SK-N-SH treated with all-trans-retinoic acid at 6 μM for 48 hours (cell line): ENCODE results near the gene XPO6.

ENCODE experiments used
- ATAC-seq: fragments of 200-7000 bp; cut with Tn5 transposase; 3 replicates; pipeline ENCODE4 v1.9.1; 2020; ENCODE audit warnings: mild to moderate bottlenecking, moderate library complexity
- ARNTL ChIP-seq: fragments of 450-650 bp; formaldehyde crosslinking; IDR thresholded peaks from 2 replicates; pipeline ENCODE4 v1.5.0; 2020; ENCODE audit warnings: low read depth, mild to moderate bottlenecking, moderate library complexity, borderline replicate concordance
- BACH2 ChIP-seq: fragments of 250-450 bp; sonication (Bioruptor Pico); IDR thresholded peaks from 2 replicates; pipeline ENCODE4 v1.9.0; 2021; ENCODE audit warnings: mild to moderate bottlenecking, borderline replicate concordance
- CREB5 ChIP-seq: fragments of 250-450 bp; sonication (Bioruptor Pico); IDR thresholded peaks from 2 replicates; pipeline ENCODE4 v1.5.1; 2020; ENCODE audit warnings: low read depth, mild to moderate bottlenecking, moderate library complexity
- CSDC2 ChIP-seq: fragments of 250-450 bp; sonication (Bioruptor Pico); IDR thresholded peaks from 2 replicates; pipeline ENCODE4 v1.5.0; 2020; ENCODE audit warnings: mild to moderate bottlenecking, moderate library complexity
- CSRNP3 ChIP-seq: fragments of 250-450 bp; sonication (Bioruptor Pico); IDR thresholded peaks from 2 replicates; pipeline ENCODE4 v1.5.1; 2021; ENCODE audit warnings: mild to moderate bottlenecking, moderate library complexity
- ESRRG ChIP-seq: fragments of 250-450 bp; sonication (Bioruptor Pico); IDR thresholded peaks from 2 replicates; pipeline ENCODE4 v1.6.1; 2021; ENCODE audit warnings: mild to moderate bottlenecking
- GLIS3 ChIP-seq: fragments of 250-450 bp; sonication (Bioruptor Pico); IDR thresholded peaks from 2 replicates; pipeline ENCODE4 v1.5.0; 2020; ENCODE audit warnings: mild to moderate bottlenecking, moderate library complexity
- ISL1 ChIP-seq: fragments of 250-450 bp; sonication (Bioruptor Pico); IDR thresholded peaks from 2 replicates; pipeline ENCODE4 v2.1.2; 2022; ENCODE audit warnings: mild to moderate bottlenecking, moderate library complexity
- OSR1 ChIP-seq: fragments of 250-450 bp; sonication (Bioruptor Pico); IDR thresholded peaks from 2 replicates; pipeline ENCODE4 v1.8.0; 2022; ENCODE audit warnings: moderate library complexity, mild to moderate bottlenecking, inconsistent platforms
- PATZ1 ChIP-seq: fragments of 250-450 bp; sonication (Bioruptor Pico); IDR thresholded peaks from 2 replicates; pipeline ENCODE4 v1.8.0; 2020; ENCODE audit warnings: mild to moderate bottlenecking, moderate library complexity, borderline replicate concordance
- POU6F1 ChIP-seq: fragments of 250-450 bp; sonication (Bioruptor Pico); IDR thresholded peaks from 2 replicates; pipeline ENCODE4 v1.8.0; 2021; ENCODE audit warnings: low read depth, mild to moderate bottlenecking, moderate library complexity, borderline replicate concordance
- PPARA ChIP-seq: fragments of 250-450 bp; sonication (Bioruptor Pico); IDR thresholded peaks from 2 replicates; pipeline ENCODE4 v1.5.0; 2020; ENCODE audit warnings: mild to moderate bottlenecking, borderline replicate concordance
- RARB ChIP-seq: fragments of 250-450 bp; sonication (Bioruptor Pico); IDR thresholded peaks from 2 replicates; pipeline ENCODE4 v1.8.0; 2021; ENCODE audit warnings: mild to moderate bottlenecking, moderate library complexity
- SNAI2 ChIP-seq: fragments of 250-450 bp; sonication (Bioruptor Pico); IDR thresholded peaks from 2 replicates; pipeline ENCODE4 v1.5.0; 2020; ENCODE audit warnings: mild to moderate bottlenecking, moderate library complexity
- TOX ChIP-seq: fragments of 250-450 bp; sonication (Bioruptor Pico); IDR thresholded peaks from 2 replicates; pipeline ENCODE4 v1.8.0; 2021; ENCODE audit warnings: mild to moderate bottlenecking, moderate library complexity, borderline replicate concordance
- TSHZ2 ChIP-seq: fragments of 250-450 bp; sonication (Bioruptor Pico); IDR thresholded peaks from 2 replicates; pipeline ENCODE4 v1.5.0; 2020; ENCODE audit warnings: mild to moderate bottlenecking, moderate library complexity
- ZFP3 ChIP-seq: fragments of 250-450 bp; sonication (Bioruptor Pico); IDR thresholded peaks from 2 replicates; pipeline ENCODE4 v1.5.0; 2020; ENCODE audit warnings: mild to moderate bottlenecking, moderate library complexity
- ZFP30 ChIP-seq: fragments of 450-650 bp; formaldehyde crosslinking; IDR thresholded peaks from 2 replicates; pipeline ENCODE4 v1.5.0; 2022; ENCODE audit warnings: mild to moderate bottlenecking, moderate library complexity
- ZNF565 ChIP-seq: fragments of 450-650 bp; formaldehyde crosslinking; conservative IDR thresholded peaks from 2 replicates; pipeline ENCODE4 v1.5.0; 2020; ENCODE audit warnings: low read depth, mild to moderate bottlenecking, moderate library complexity
- ZNF70 ChIP-seq: fragments of 450-650 bp; formaldehyde crosslinking; IDR thresholded peaks from 2 replicates; pipeline ENCODE4 v1.5.0; 2020; ENCODE audit warnings: mild to moderate bottlenecking, moderate library complexity
- ZNF8 ChIP-seq: fragments of 450-650 bp; formaldehyde crosslinking; IDR thresholded peaks from 2 replicates; pipeline ENCODE4 v1.5.0; 2020; ENCODE audit warnings: mild to moderate bottlenecking, moderate library complexity

XPO6 gene

GRCh38 chr16:28208131-28208530, 3.6 kb downstream of the XPO6 start:
- no peak for ATAC-seq
- TF ChIP-seq PATZ1 (CRISPR knock-in tag), result no peak
- TF ChIP-seq ESRRG (CRISPR knock-in tag), result no peak
- TF ChIP-seq CSDC2, result no peak
- TF ChIP-seq BACH2 (CRISPR knock-in tag), result no peak
- TF ChIP-seq TOX (CRISPR knock-in tag), result no peak
- TF ChIP-seq OSR1 (CRISPR knock-in tag), result no peak
- no peak for TF ChIP-seq RARB (CRISPR knock-in tag)
- no peak for TF ChIP-seq ZFP30
- TF ChIP-seq ZNF565 (CRISPR knock-in tag), result no peak

- TF ChIP-seq ARNTL (CRISPR knock-in tag) (no peak), CREB5 (no peak), GLIS3 (CRISPR knock-in tag) (no peak), ISL1 (CRISPR knock-in tag) (no peak), PPARA (CRISPR knock-in tag) (no peak), TSHZ2 (CRISPR knock-in tag) (no peak), ZFP3 (CRISPR knock-in tag) (no peak), ESRRG (CRISPR knock-in tag) (no peak), CSRNP3 (no peak), RARB (CRISPR knock-in tag) (no peak), ZNF8 (CRISPR knock-in tag) (no peak)
- no peak for ATAC-seq
Measured at GRCh38 chr16:28207399-28207798, 4.4 kb downstream of the XPO6 start.

GRCh38 chr16:28205974-28206373, 5.8 kb downstream of the XPO6 start:
- no peak for ATAC-seq
- no peak for TF ChIP-seq CREB5
- TF ChIP-seq BACH2 (CRISPR knock-in tag), result no peak
- no peak for TF ChIP-seq ARNTL (CRISPR knock-in tag)
- no peak for TF ChIP-seq CSRNP3
- no peak for TF ChIP-seq ZFP30
- no peak for TF ChIP-seq ZNF8 (CRISPR knock-in tag)
- TF ChIP-seq ZNF565 (CRISPR knock-in tag), result no peak
- TF ChIP-seq PATZ1 (CRISPR knock-in tag), result no peak
- TF ChIP-seq ZFP3 (CRISPR knock-in tag), result no peak
- TF ChIP-seq GLIS3 (CRISPR knock-in tag), result no peak
- no peak for TF ChIP-seq POU6F1
- no peak for TF ChIP-seq SNAI2 (CRISPR knock-in tag)
- TF ChIP-seq TOX (CRISPR knock-in tag), result no peak
- TF ChIP-seq CSDC2, result no peak
- TF ChIP-seq OSR1 (CRISPR knock-in tag), result no peak
- TF ChIP-seq RARB (CRISPR knock-in tag), result no peak
- TF ChIP-seq ZNF70, result no peak
- no peak for TF ChIP-seq ISL1 (CRISPR knock-in tag)
